Measurements from ENCODE around the gene EMCN. TPM values are rescaled to one million over a fixed set of nuclear protein-coding genes. Genes with fewer than 3 reads are reported as not detected.

EMCN gene
- total and polyA plus RNA-seq, 2 donors (not counting 1 experiment from before 2014, with no cell fraction given): not detected

DNA sequence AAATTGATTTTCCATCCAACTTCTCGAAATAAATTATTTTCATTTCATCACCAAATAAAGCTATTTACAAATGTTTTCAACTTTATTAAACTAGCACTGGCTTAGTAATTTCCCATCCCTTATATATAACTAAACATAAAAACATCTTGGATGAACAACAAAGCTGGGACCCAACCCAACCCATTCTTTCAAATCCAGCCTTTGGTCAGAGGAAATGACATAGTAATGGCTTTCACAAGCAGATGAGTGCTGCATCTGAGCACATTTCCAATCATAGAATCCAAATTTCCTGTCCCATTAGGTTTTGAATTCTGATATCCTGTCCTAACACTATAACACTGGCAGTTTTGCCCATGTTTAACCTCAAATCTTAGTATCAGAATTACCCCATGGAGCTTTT is 7.9 kb upstream of the EMCN start:
- Histone ChIP-seq H3K79me2 (ENCODE audit: control insufficient read depth, insufficient read depth, low read length) (no peaks in the 10 kb centered on the region), H3K9me3 (ENCODE audit: control extremely low read depth in 1 of 3, control insufficient read depth in 2 of 3, insufficient read depth in 1 of 3, low read length in 2 of 3) (no peaks in the 10 kb centered on the region), H3K36me3 (replicated peaks in 1 of 2; ENCODE audit: control extremely low read depth in 1 of 2, control insufficient read depth in 1 of 2, extremely low read depth in 1 of 2, insufficient read depth in 2 of 2, low read length in 1 of 2) (no peaks in the 10 kb centered on the region), H3K27me3 (replicated peaks in 1 of 4; ENCODE audit: control extremely low read depth in 1 of 4, control insufficient read depth in 3 of 4, insufficient read depth in 4 of 4, low read length in 3 of 4) (no peaks in the 10 kb centered on the region), H3K4me1 (ENCODE audit: control insufficient read depth in 2 of 2, insufficient read depth in 2 of 2, low read length in 2 of 2) (no peaks in the 10 kb centered on the region), H3K9ac (ENCODE audit: low read length) (no peak overlapping the region), H2AFZ (ENCODE audit: insufficient read depth, low read depth, low read length, poor library complexity, severe bottlenecking) (no peak overlapping the region), H3K4me3 (ENCODE audit: control extremely low read depth in 1 of 5, extremely low read depth in 1 of 5, insufficient read depth in 1 of 5, low read depth in 2 of 5, low read length in 4 of 5) (no peak overlapping the region), H3K27ac (ENCODE audit: low read length in 2 of 2) (no peak overlapping the region), H3K4me2 (replicated peaks; ENCODE audit: low read depth, low read length, poor library complexity, severe bottlenecking) (no peak overlapping the region), H4K20me1 (ENCODE audit: control insufficient read depth, insufficient read depth, low read length, poor library complexity, severe bottlenecking) (no peaks in the 10 kb centered on the region)
- ATAC-seq (ENCODE audit: low read depth) (no peak), DNase-seq (no peak)
- no peak overlapping the region for H3K4me3 Mint-ChIP-seq
- peaks cover 7% of the 10 kb centered on the region for H3K9me3 Mint-ChIP-seq (ENCODE audit: insufficient read depth)
- no peaks in the 10 kb centered on the region for H3K4me1 Mint-ChIP-seq
- peaks cover under 1% of the 10 kb centered on the region for H3K27me3 Mint-ChIP-seq
- TF ChIP-seq, protein P1, sequence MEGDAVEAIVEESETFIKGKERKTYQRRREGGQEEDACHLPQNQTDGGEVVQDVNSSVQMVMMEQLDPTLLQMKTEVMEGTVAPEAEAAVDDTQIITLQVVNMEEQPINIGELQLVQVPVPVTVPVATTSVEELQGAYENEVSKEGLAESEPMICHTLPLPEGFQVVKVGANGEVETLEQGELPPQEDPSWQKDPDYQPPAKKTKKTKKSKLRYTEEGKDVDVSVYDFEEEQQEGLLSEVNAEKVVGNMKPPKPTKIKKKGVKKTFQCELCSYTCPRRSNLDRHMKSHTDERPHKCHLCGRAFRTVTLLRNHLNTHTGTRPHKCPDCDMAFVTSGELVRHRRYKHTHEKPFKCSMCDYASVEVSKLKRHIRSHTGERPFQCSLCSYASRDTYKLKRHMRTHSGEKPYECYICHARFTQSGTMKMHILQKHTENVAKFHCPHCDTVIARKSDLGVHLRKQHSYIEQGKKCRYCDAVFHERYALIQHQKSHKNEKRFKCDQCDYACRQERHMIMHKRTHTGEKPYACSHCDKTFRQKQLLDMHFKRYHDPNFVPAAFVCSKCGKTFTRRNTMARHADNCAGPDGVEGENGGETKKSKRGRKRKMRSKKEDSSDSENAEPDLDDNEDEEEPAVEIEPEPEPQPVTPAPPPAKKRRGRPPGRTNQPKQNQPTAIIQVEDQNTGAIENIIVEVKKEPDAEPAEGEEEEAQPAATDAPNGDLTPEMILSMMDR (IDR thresholded peaks at IDR 0.05): no peak
- POLR2A ChIA-PET: no interaction called here
- CTCF ChIA-PET: no interaction called here
- no peak overlapping the region for H3K27ac Mint-ChIP-seq
- intact Hi-C loops (cut with micrococcal nuclease): no loop called here
- WGBS (ENCODE audit: insufficient coverage): 100% methylated on average over 1 of the region's 1 CpG

DNA sequence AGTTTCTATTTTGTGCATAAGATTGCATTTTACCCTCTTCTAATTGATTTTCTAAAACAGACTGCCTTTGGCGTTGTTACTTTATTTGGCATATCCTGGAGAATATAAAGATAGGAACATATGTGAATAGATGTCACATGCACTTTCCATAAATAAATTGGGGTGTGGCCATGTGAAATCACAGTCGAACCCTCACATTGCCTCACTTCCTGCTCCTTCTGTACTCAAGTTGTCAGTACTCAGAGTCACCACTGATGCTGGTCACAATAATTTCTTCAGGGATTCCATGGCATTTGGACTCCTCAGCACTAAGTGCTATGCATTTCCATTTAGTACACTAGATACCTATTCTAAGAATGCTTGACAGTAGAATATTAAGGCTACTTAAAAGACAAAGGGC is 1.4 kb upstream of the EMCN start:
- Histone ChIP-seq H3K79me2 (ENCODE audit: control insufficient read depth, insufficient read depth, low read length) (no peaks in the 10 kb centered on the region), H3K4me1 (ENCODE audit: control insufficient read depth in 2 of 2, insufficient read depth in 2 of 2, low read length in 2 of 2) (peaks cover 0 to 9% of the 10 kb centered on the region in 2 donors), H3K4me3 (ENCODE audit: control extremely low read depth in 1 of 5, extremely low read depth in 1 of 5, insufficient read depth in 1 of 5, low read depth in 2 of 5, low read length in 4 of 5) (no peak overlapping the region), H3K27me3 (replicated peaks in 1 of 4; ENCODE audit: control extremely low read depth in 1 of 4, control insufficient read depth in 3 of 4, insufficient read depth in 4 of 4, low read length in 3 of 4) (peaks cover 0 to 17% (median 5%) of the 10 kb centered on the region in 4 experiments), H3K9me3 (ENCODE audit: control extremely low read depth in 1 of 3, control insufficient read depth in 2 of 3, insufficient read depth in 1 of 3, low read length in 2 of 3) (no peaks in the 10 kb centered on the region), H4K20me1 (ENCODE audit: control insufficient read depth, insufficient read depth, low read length, poor library complexity, severe bottlenecking) (no peaks in the 10 kb centered on the region), H3K9ac (ENCODE audit: low read length) (no peak overlapping the region), H3K36me3 (replicated peaks in 1 of 2; ENCODE audit: control extremely low read depth in 1 of 2, control insufficient read depth in 1 of 2, extremely low read depth in 1 of 2, insufficient read depth in 2 of 2, low read length in 1 of 2) (no peaks in the 10 kb centered on the region), H3K4me2 (replicated peaks; ENCODE audit: low read depth, low read length, poor library complexity, severe bottlenecking) (no peak overlapping the region), H3K27ac (ENCODE audit: low read length in 2 of 2) (no peak overlapping the region), H2AFZ (ENCODE audit: insufficient read depth, low read depth, low read length, poor library complexity, severe bottlenecking) (no peak overlapping the region)
- POLR2A ChIA-PET: no interaction called here
- no peak overlapping the region for H3K27ac Mint-ChIP-seq
- ATAC-seq (ENCODE audit: low read depth) (no peak), DNase-seq (no peak)
- no peak overlapping the region for H3K4me3 Mint-ChIP-seq
- no peaks in the 10 kb centered on the region for H3K9me3 Mint-ChIP-seq (ENCODE audit: insufficient read depth)
- peaks cover 4% of the 10 kb centered on the region for H3K4me1 Mint-ChIP-seq
- H3K27me3 Mint-ChIP-seq: peaks cover 33% of the 10 kb centered on the region
- WGBS (ENCODE audit: insufficient coverage): 11% methylated on average over 1 of the region's 2 CpGs
- CTCF ChIA-PET: no interaction called here
- TF ChIP-seq, protein P1 (IDR thresholded peaks at IDR 0.05): no peak
- no peak for TF ChIP-seq EZH2 (IDR thresholded peaks at IDR 0.05; ENCODE audit: borderline replicate concordance, insufficient read depth, low read depth, low read length, poor library complexity, severe bottlenecking)
- intact Hi-C loops (cut with micrococcal nuclease): no loop called here
